Measurements from ENCODE around the gene SDHB. TPM values are rescaled to one million over a fixed set of nuclear protein-coding genes. Genes with fewer than 3 reads are reported as not detected.

Gene SDHB
- 44.9 TPM for total RNA-seq (ENCODE audit: unreplicated experiment)
- long read RNA-seq, transcript SDHB-201 (8 exons, 1,153 nt) = major isoform, 40 of 44 reads
- long read RNA-seq, partial matches to known transcripts = 2 of 44 reads
- long read RNA-seq, other reads (novel, unspliced or antisense) = 1 of 44 reads

DNA sequence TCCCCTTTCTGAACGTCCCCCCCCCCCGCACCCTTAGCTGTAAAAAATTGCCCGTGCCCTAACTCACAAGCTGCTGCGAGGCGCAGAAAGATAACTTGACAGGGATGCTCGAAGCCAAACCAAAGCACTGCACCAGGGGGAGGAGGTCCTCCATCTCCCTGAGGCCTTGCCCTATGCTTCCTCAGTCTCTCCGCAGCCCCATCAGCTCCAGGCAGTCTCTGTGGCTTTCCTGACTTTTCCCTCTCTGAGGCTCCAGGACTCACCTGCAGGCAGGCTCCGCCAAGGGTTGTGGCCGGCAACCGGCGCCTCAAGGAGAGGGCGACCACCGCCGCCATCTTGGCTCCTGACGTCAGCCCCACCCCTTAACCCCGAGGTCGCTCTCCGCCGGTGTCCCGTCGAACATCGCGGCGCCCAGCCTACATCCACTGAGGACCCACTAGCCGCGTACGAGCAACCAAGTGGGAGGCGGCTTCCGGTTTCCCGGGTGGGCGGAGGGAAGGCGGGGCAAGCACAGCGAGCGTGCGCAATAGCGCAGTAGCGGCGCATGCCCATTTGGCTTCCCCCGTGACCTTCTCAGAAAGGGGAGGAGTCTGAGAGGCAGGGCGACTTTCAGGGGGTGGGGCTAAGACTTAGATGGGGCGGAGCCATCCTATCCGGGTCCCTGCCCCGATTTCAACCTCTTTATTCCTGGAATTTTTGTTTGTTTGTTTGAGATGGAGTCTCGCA is at the start of gene SDHB:
TSS of gene SDHB (minus strand) at position 348 of the 726 bp plus-strand sequence. CDS start at position 335, 13 bp downstream.
- H3K27ac Mint-ChIP-seq (ENCODE audit: unreplicated experiment) = peak within 1 kb of the TSS; percentile 86
- peak; percentile 99 for DNase-seq (ENCODE audit: low spot score)
- no peaks in the 10 kb centered on the region for H3K9me3 Mint-ChIP-seq (ENCODE audit: unreplicated experiment)
- no peak for TF ChIP-seq CTCF (IDR thresholded peaks at IDR 0.05; ENCODE audit: unreplicated experiment)
- H3K4me1 Mint-ChIP-seq (ENCODE audit: unreplicated experiment) = peaks cover 9% of the 10 kb centered on the region
- peaks cover 3% of the 10 kb centered on the region for H3K27me3 Mint-ChIP-seq (ENCODE audit: unreplicated experiment)
- H3K36me3 Mint-ChIP-seq (ENCODE audit: low read depth, unreplicated experiment) = no peaks in the 10 kb centered on the region
- H3K4me3 Mint-ChIP-seq (ENCODE audit: unreplicated experiment) = peak within 1 kb of the TSS; percentile 95

DNA sequence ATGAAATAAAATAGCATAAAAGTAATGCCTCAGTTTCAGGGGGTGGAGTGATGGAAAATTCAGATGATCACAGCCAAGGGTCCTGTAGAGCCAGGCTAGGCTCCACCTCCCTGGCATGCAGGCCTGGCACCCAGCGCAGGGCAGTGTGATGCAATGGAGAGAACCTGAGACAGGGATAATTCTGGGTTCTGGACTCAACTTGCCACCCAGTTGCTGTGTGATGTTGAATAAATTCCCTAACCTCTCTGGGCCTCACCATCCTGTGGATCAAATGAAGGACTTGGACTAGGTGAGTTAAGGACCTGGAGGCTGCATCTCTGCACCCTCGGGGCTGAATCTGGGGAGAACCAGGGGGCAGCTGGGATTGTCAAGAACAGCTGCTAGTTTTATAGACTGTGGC is 48.4 kb upstream of the SDHB start:
- DNase-seq (ENCODE audit: low spot score) = no peak
- H3K27me3 Mint-ChIP-seq (ENCODE audit: unreplicated experiment) = no peaks in the 10 kb centered on the region
- TF ChIP-seq CTCF (IDR thresholded peaks at IDR 0.05; ENCODE audit: unreplicated experiment) = no peak
- H3K36me3 Mint-ChIP-seq (ENCODE audit: low read depth, unreplicated experiment) = no peaks in the 10 kb centered on the region
- peaks cover 2% of the 10 kb centered on the region for H3K4me1 Mint-ChIP-seq (ENCODE audit: unreplicated experiment)
- H3K9me3 Mint-ChIP-seq (ENCODE audit: unreplicated experiment) = no peaks in the 10 kb centered on the region
- H3K4me3 Mint-ChIP-seq (ENCODE audit: unreplicated experiment) = no peak overlapping the region
- H3K27ac Mint-ChIP-seq (ENCODE audit: unreplicated experiment) = no peak overlapping the region

GRCh38 chr1:17101261-17101660 is 47.4 kb upstream of the SDHB start:
- Mint-ChIP-seq H3K36me3 (ENCODE audit: low read depth, unreplicated experiment) (no peaks in the 10 kb centered on the region), H3K9me3 (ENCODE audit: unreplicated experiment) (no peaks in the 10 kb centered on the region), H3K27ac (ENCODE audit: unreplicated experiment) (no peak overlapping the region), H3K27me3 (ENCODE audit: unreplicated experiment) (no peaks in the 10 kb centered on the region), H3K4me1 (ENCODE audit: unreplicated experiment) (peaks cover 2% of the 10 kb centered on the region), H3K4me3 (ENCODE audit: unreplicated experiment) (no peak overlapping the region)
- DNase-seq (ENCODE audit: low spot score) = no peak
- no peak for TF ChIP-seq CTCF (IDR thresholded peaks at IDR 0.05; ENCODE audit: unreplicated experiment)

DNA sequence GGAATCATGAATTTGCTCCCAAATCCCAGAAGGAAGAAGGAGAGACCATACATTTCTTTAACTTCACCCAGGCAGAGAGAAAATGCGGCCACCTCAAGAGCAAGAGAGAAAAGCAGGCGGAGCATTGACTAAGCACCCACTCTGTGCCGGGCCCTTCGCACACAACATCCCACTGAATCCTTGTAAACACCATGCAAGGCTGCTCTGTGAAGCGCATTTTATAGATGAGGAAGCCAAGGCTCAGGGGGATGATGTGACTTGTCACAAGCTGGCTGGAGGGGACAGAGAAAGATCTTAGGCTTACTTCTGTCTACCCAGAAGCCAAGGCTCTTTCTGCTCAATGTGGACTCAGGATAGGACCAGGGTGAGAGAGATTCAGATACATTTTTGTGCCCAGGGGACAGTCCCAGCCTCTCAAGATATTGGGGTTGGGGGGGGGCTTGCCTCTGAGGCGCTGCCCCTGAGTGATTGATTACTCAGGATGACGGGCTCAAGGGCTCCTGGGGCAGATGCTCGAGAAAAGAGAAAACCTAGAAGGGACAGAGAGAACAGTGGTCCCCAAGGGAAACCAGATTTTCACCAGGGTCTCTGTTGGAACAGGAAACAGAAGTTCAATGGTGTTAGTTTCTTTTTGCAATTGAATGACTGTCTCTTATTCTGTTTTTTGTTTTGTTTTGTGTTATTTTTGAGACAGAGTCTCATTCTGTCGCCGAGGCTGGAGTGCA is 45.9 kb upstream of the SDHB start:
- Mint-ChIP-seq H3K36me3 (ENCODE audit: low read depth, unreplicated experiment) (no peaks in the 10 kb centered on the region), H3K4me3 (ENCODE audit: unreplicated experiment) (no peak overlapping the region), H3K4me1 (ENCODE audit: unreplicated experiment) (peaks cover 2% of the 10 kb centered on the region), H3K9me3 (ENCODE audit: unreplicated experiment) (no peaks in the 10 kb centered on the region), H3K27ac (ENCODE audit: unreplicated experiment) (peak overlapping the region; percentile 4), H3K27me3 (ENCODE audit: unreplicated experiment) (no peaks in the 10 kb centered on the region)
- TF ChIP-seq CTCF (IDR thresholded peaks at IDR 0.05; ENCODE audit: unreplicated experiment) = no peak
- DNase-seq (ENCODE audit: low spot score) = no peak
